GM12864 (cell line): ENCODE data around the gene CRABP1.

ENCODE experiments used
- DNase-seq: peaks from one replicate; pipeline ENCODE4 v3.0.0-alpha.2; 2011; ENCODE audit warnings: low read depth
- H3K4me3 ChIP-seq: 2 replicates; pipeline ENCODE4 v1.5.1; 2011; ENCODE audit warnings: mild to moderate bottlenecking, low read depth, low read length, control low read depth
- TF ChIP-seq, protein P1 (sequence below): IDR thresholded peaks from 2 replicates; pipeline ENCODE4 v1.5.1; 2011; ENCODE audit warnings: low read depth, mild to moderate bottlenecking, moderate library complexity, low read length, control low read depth, inconsistent platforms; ENCODE audit errors: missing control alignments

CRABP1 gene

DNA sequence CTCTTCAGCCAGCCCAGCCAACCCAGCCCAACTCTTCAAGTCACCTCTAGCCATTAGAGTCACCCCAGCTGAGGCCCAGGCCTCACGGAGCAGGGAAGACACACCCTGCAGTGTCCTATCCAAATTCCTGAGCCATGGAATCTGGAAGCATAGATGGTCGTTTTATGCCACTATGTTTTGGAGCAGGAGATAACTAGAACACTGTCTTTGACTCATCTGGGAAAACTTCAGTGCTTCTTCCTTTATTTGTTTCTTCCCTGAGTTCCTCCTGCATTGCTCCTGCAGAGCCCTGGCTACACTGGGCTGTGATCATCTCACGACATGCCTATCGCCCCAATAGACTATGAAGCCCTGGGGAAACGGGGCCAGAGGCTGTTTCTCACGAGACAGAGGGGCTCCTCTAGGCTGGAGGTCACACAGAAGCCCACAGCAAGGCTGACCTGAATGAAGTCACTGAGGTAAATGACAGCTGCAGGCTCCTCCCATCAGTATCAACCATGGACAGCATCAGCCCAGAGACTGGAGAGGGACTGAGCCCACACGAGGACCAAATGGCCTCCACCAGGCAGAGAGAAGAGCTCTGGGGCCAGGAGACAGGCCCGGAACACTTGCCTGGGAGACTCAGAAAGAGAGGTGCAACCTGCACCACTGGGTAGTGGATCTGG is 22.7 kb downstream of the CRABP1 start:
- TF ChIP-seq, protein P1, sequence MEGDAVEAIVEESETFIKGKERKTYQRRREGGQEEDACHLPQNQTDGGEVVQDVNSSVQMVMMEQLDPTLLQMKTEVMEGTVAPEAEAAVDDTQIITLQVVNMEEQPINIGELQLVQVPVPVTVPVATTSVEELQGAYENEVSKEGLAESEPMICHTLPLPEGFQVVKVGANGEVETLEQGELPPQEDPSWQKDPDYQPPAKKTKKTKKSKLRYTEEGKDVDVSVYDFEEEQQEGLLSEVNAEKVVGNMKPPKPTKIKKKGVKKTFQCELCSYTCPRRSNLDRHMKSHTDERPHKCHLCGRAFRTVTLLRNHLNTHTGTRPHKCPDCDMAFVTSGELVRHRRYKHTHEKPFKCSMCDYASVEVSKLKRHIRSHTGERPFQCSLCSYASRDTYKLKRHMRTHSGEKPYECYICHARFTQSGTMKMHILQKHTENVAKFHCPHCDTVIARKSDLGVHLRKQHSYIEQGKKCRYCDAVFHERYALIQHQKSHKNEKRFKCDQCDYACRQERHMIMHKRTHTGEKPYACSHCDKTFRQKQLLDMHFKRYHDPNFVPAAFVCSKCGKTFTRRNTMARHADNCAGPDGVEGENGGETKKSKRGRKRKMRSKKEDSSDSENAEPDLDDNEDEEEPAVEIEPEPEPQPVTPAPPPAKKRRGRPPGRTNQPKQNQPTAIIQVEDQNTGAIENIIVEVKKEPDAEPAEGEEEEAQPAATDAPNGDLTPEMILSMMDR = no peak
- no peak overlapping the region for H3K4me3 ChIP-seq
- DNase-seq = no peak

DNA sequence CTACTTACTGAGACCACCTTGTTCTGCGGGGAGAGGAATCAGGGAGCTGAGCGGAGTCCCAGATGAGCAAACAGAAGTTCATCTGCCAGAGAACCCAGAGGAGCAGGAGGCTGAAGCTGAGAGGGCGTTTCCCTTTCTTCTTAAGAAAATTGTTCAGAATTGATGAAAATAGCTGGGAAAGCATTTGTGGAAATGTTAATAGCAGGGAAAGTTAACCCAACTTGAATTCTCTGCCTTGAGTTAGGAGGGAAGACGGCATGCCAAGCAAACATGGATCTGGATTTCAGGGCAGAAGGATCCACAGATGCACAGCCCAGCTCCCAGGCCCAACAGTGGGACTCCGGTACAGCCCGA is 23.2 kb downstream of the CRABP1 start:
- TF ChIP-seq, protein P1 = no peak
- no peak for DNase-seq
- no peak overlapping the region for H3K4me3 ChIP-seq

DNA sequence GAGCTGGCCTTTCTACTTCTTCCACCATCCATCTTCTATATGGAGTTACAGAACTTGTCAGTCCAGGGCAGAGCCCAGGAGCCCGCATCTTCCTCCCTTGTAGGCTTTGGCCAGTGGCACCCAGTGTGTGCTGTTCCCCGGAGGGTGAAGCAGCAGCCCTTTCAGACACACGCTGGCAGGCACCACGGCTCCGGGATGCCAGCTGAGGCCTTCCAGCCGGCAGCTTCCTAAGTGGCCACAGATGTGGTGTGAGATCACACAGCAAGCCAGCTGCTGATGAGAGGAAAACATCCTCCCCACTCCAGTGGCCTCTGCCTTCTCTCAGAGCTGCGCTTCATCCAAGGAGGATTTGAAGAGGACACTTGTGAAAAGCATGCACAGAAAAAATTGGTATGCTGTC is 24.1 kb downstream of the CRABP1 start:
- H3K4me3 ChIP-seq = no peak overlapping the region
- TF ChIP-seq, protein P1 = no peak
- no peak for DNase-seq

DNA sequence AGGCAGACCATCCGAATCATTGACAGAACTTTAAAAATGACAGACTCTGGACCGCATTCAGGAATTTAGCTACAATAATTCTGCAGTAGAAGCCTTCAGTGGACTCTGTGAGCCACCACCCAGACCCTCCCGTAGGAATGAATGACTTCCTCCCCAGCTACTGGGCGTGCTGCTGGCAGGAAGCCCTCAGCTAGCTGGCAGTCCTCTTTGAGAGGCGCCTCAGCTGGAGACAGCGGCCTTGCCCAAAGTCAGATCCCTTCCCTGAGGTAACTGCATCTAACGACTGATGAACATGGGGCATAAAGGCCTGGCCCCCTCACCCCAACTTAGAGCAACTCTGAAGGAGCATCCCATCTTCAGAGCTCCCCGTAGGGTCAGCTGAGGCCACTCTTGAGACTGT is 25.8 kb downstream of the CRABP1 start:
- TF ChIP-seq, protein P1 = no peak
- no peak overlapping the region for H3K4me3 ChIP-seq
- DNase-seq = no peak

- H3K4me3 ChIP-seq = no peak overlapping the region
- DNase-seq = no peak
Measured at GRCh38 chr15:78366342-78366741, 26.2 kb downstream of the CRABP1 start.

DNA sequence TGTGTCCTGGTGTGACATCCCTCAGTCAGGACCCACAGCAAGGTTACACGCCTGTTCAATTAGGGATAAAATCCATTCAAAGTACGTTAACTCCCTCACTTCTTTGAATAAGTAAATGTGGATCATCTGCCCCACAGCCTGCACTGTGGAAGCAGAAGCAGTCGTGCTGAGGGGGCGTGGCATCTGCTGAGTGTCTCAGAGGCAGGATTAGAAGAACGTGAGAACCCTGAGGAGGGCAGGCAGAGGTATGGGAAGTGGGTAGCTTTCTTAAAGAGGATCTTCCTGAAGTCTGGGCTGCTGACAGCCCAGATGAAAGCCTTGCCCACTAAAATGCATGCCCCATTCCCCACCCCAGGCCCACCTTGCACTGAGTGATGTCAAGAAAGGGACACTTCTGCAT is 28.5 kb downstream of the CRABP1 start:
- no peak overlapping the region for H3K4me3 ChIP-seq
- TF ChIP-seq, protein P1 = no peak
- no peak for DNase-seq

More at GRCh38 chr15:78366342-78366741, 26.2 kb downstream of the CRABP1 start:
- TF ChIP-seq, protein P1 = no peak

DNA sequence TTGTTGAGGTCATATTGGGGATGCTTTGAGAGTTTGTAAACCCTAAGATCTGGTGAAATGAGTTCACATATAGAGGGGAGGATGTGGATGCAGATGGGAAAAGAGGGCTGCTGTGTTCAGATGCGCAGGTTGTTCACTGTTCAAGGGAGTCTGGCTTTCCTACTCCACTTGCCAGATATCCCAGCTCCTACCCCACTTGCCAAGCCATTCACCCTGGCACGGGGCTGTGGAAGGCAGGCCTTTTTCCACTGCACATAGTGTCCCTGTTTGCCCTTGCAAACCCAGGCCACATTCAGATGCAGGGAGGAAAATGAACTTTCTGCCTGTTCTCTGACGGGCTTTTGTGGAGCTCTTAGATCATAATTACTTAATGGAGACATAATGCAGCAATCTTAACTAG is 29.0 kb downstream of the CRABP1 start:
- TF ChIP-seq, protein P1 = no peak
- no peak for DNase-seq
- no peak overlapping the region for H3K4me3 ChIP-seq
